WERI-Rb-1 (cell line): ENCODE data around the gene IQGAP2.
A peak's percentile ranks its signal among the peaks of the same experiment; 100 is the strongest.

Experiments
- DNase-seq: peaks from one replicate; pipeline ENCODE4 v3.0.0-alpha.2; 2020
- H3K27ac ChIP-seq: fragments of 250-450 bp; sonication (Bioruptor Pico); 2 replicates; pipeline ENCODE4 v1.5.1; 2020; ENCODE audit warnings: mild to moderate bottlenecking, moderate library complexity
- H3K27me3 ChIP-seq: fragments of 250-450 bp; sonication (Bioruptor Pico); 2 replicates; pipeline ENCODE4 v1.5.1; 2021; ENCODE audit warnings: mild to moderate bottlenecking, low read depth, moderate library complexity; ENCODE audit not compliant: insufficient read depth, severe bottlenecking
- H3K36me3 ChIP-seq: fragments of 250-450 bp; sonication (Bioruptor Pico); 2 replicates; pipeline ENCODE4 v1.5.1; 2020; ENCODE audit warnings: mild to moderate bottlenecking, moderate library complexity
- H3K4me3 ChIP-seq: 2 replicates; pipeline ENCODE4 v1.5.1; 2011; ENCODE audit warnings: low read depth, mild to moderate bottlenecking, control low read depth, low read length
- H3K9me3 ChIP-seq: fragments of 250-450 bp; sonication (Bioruptor Pico); 2 replicates; pipeline ENCODE4 v1.5.1; 2021; ENCODE audit warnings: mild to moderate bottlenecking, moderate library complexity; ENCODE audit not compliant: severe bottlenecking
- CTCF ChIP-seq: IDR thresholded peaks from 2 replicates; pipeline ENCODE4 v1.5.1; 2011; ENCODE audit warnings: low read depth, mild to moderate bottlenecking, control low read depth, inconsistent platforms, low read length

The IQGAP2 gene

GRCh38 chr5:76399268-76399667 is 3.8 kb upstream of the IQGAP2 start:
- no peaks in the 10 kb centered on the region for H3K27me3 ChIP-seq
- no peak overlapping the region for H3K4me3 ChIP-seq
- no peaks in the 10 kb centered on the region for H3K9me3 ChIP-seq
- DNase-seq, result no peak
- no peak overlapping the region for H3K27ac ChIP-seq
- TF ChIP-seq CTCF, result no peak
- H3K36me3 ChIP-seq, result no peaks in the 10 kb centered on the region

- Histone ChIP-seq H3K4me3 (no peak overlapping the region), H3K27ac (no peak overlapping the region), H3K36me3 (no peaks in the 10 kb centered on the region), H3K9me3 (no peaks in the 10 kb centered on the region), H3K27me3 (no peaks in the 10 kb centered on the region)
- no peak for TF ChIP-seq CTCF
- no peak for DNase-seq
Observed at GRCh38 chr5:76400466-76400865, 2.6 kb upstream of the IQGAP2 start.

- Histone ChIP-seq H3K27ac (peak overlapping the region; percentile 89), H3K9me3 (no peaks in the 10 kb centered on the region), H3K4me3 (peak overlapping the region; percentile 89), H3K36me3 (no peaks in the 10 kb centered on the region), H3K27me3 (no peaks in the 10 kb centered on the region)
- no peak for DNase-seq
- TF ChIP-seq CTCF, result no peak
Observed at GRCh38 chr5:76401801-76402250, 1.3 kb upstream of the IQGAP2 start.

- no peak for TF ChIP-seq CTCF
- peak; percentile 92 for DNase-seq
- H3K27ac ChIP-seq, result peak overlapping the region; percentile 89
Observed at GRCh38 chr5:76402251-76402885, 717 bp upstream of the IQGAP2 start.

GRCh38 chr5:76403766-76404222 is 709 bp downstream of the IQGAP2 start:
- Histone ChIP-seq H3K9me3 (no peaks in the 10 kb centered on the region), H3K36me3 (no peaks in the 10 kb centered on the region), H3K27ac (peak overlapping the region; percentile 89), H3K4me3 (peak overlapping the region; percentile 89), H3K27me3 (no peaks in the 10 kb centered on the region)
- peak; percentile 64 for TF ChIP-seq CTCF
- DNase-seq, result peak; percentile 76

More at GRCh38 chr5:76402251-76402885, 717 bp upstream of the IQGAP2 start:
- no peaks in the 10 kb centered on the region for H3K9me3 ChIP-seq
- no peaks in the 10 kb centered on the region for H3K36me3 ChIP-seq
- H3K27me3 ChIP-seq, result no peaks in the 10 kb centered on the region
- peak overlapping the region; percentile 89 for H3K4me3 ChIP-seq
